Vagina (tissue), 2 donors: ENCODE results near the gene RPLP2.

Experiments
- CTCF ChIP-seq, 3 experiments: fragments of 450-650 bp in 2 of 3; fragments of 200-600 bp in 1 of 3; sonication (generic) in 1 of 3; IDR thresholded peaks; one replicate each; pipeline ENCODE4 v1.5.1; 2017 to 2019; ENCODE audit warnings: antibody characterized with exemption in 3 of 3, mild to moderate bottlenecking in 2 of 3, moderate library complexity in 2 of 3
- POLR2A ChIP-seq, 2 donors: fragments of 450-650 bp; IDR thresholded peaks; one replicate each; pipeline ENCODE4 v1.6.1; 2017; ENCODE audit warnings: antibody characterized with exemption in 2 of 2, mild to moderate bottlenecking in 2 of 2, moderate library complexity in 2 of 2
- POLR2AphosphoS5 ChIP-seq, 2 donors: sonication (generic); formaldehyde crosslinking; IDR thresholded peaks; one replicate each; pipeline ENCODE4 v1.9.0; 2017; ENCODE audit warnings: antibody characterized with exemption in 2 of 2, mild to moderate bottlenecking in 2 of 2, low read depth in 1 of 2; ENCODE audit not compliant: insufficient read depth in 1 of 2

DNA sequence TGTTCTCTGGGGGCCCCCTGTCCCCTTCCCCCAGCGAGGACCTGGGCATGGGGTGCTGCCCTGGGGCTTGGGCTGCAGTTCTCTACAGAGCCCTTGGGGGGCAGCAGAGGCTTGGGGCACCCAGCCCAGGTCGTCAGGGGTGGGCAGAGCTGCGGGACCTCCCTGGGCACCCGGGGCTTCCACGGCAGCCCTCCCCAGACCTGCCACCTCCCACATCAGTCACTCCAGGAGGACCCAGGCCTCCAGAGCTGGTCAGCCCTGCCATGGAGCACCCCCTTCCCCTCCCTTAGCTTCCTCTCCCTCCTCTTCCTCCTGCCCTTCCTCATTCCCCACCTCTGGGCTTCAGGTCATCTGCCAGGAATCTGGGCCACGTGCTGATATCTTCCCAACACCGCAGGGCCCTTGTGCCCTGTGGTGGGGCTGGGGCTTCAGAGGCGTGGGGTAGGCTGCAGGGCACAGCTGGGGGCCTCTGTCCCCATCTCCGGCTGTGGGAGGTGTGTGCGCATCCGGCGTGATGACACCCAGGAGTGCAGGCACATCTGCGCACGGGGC lies 38.7 kb downstream of the RPLP2 start:
- TF ChIP-seq CTCF (IDR thresholded peaks at IDR 0.05) (peak; percentile 63 to 68 (median 68)), POLR2A (IDR thresholded peaks at IDR 0.05) (no peak), POLR2AphosphoS5 (IDR thresholded peaks at IDR 0.05; ENCODE audit: insufficient read depth in 1 of 2, low read depth in 1 of 2) (no peak)
